SH-SY5Y (cell line): ENCODE measurements around the gene LAMA5.

ENCODE experiments used
- GATA2 ChIP-seq: IDR thresholded peaks from 2 replicates; pipeline ENCODE4 v1.6.1; 2011; ENCODE audit warnings: mild to moderate bottlenecking, low read depth, low read length
- GATA3 ChIP-seq: IDR thresholded peaks from 2 replicates; pipeline ENCODE4 v1.6.1; 2011; ENCODE audit warnings: low read depth, mild to moderate bottlenecking, low read length, moderate library complexity

Gene LAMA5, protein sequence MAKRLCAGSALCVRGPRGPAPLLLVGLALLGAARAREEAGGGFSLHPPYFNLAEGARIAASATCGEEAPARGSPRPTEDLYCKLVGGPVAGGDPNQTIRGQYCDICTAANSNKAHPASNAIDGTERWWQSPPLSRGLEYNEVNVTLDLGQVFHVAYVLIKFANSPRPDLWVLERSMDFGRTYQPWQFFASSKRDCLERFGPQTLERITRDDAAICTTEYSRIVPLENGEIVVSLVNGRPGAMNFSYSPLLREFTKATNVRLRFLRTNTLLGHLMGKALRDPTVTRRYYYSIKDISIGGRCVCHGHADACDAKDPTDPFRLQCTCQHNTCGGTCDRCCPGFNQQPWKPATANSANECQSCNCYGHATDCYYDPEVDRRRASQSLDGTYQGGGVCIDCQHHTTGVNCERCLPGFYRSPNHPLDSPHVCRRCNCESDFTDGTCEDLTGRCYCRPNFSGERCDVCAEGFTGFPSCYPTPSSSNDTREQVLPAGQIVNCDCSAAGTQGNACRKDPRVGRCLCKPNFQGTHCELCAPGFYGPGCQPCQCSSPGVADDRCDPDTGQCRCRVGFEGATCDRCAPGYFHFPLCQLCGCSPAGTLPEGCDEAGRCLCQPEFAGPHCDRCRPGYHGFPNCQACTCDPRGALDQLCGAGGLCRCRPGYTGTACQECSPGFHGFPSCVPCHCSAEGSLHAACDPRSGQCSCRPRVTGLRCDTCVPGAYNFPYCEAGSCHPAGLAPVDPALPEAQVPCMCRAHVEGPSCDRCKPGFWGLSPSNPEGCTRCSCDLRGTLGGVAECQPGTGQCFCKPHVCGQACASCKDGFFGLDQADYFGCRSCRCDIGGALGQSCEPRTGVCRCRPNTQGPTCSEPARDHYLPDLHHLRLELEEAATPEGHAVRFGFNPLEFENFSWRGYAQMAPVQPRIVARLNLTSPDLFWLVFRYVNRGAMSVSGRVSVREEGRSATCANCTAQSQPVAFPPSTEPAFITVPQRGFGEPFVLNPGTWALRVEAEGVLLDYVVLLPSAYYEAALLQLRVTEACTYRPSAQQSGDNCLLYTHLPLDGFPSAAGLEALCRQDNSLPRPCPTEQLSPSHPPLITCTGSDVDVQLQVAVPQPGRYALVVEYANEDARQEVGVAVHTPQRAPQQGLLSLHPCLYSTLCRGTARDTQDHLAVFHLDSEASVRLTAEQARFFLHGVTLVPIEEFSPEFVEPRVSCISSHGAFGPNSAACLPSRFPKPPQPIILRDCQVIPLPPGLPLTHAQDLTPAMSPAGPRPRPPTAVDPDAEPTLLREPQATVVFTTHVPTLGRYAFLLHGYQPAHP (N-terminal part only)

GRCh38 chr20:62367136-62367632, at the start of gene LAMA5:
Gene LAMA5 (minus strand): TSS chr20:62367312. CDS start chr20:62367245, 67 bp downstream.
- TF ChIP-seq GATA2 = no peak
- TF ChIP-seq GATA3 = no peak

GRCh38 chr20:62415354-62416111, 48.4 kb upstream of the LAMA5 start:
- TF ChIP-seq GATA2 (no peak), GATA3 (no peak)

GRCh38 chr20:62413896-62414481, 46.9 kb upstream of the LAMA5 start:
- TF ChIP-seq GATA3 (no peak), GATA2 (no peak)

DNA sequence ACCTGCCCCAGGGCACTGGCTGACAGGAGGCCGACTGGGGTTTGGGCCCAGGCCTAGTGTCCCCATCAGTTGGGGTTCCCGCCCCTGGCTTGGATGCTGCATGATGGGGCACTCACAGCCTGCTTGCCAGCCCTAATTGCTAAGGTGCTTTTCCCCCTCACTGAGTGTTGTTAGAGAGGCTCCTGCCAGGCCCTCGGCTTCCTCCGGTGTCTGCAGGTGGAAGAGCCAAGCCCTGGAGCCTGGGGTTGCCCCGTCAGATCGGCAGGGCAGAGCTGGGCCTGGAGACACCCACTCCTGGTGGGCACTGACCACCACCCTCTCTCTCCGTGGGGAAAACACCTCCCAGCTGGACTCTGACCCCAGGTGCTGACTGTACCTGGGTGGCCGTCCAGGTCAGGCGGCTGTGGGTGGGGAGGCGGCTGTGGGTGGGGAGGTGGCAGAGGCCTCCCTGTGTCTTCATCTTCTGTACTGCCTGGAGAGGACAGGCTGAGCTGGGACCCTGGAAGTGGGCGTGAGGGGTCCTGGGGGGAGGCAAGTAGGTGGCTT, 46.0 kb upstream of the LAMA5 start:
- TF ChIP-seq GATA2 = no peak
- TF ChIP-seq GATA3 = no peak

DNA sequence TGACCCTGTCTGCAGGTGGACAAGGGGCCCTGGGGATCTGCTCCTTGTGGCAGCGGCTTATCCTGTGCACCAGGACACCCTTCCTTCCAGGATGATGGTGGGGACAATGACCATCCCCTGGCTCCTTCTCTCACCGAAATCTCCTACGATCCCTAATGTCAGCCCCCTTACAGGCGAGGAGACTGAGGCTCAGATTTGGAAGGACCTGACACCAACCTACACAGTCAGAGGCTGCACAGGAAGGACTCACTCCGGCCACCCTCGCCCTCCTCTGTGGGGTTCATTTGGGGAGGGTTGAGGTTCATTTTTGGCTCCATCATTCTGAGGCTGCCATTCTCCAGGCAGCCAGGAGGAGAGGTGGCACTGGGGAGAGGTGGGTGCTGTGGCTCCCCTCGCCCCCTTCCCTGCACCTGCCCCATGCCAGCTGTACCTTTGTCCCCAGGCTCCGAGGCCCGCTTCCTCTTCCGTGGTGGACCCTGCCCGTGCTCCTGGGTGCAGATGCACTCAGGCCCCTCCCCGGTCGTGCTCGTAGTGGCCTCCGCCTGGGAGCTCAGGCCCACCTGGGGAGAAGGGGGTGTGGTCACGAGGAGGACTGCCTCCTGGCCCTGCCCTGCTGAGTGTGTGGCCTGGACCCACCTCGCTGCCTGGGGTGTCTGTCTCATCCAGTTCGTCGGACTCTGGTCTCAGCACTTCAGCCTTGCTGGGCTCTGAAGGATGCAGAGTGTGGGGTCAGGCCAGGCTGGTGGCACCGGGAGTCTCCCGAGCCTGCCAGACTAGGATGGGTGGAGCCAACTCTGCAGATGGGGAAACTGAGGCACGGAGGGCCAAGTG, 45.3 kb upstream of the LAMA5 start:
- TF ChIP-seq GATA3 (no peak), GATA2 (no peak)

GRCh38 chr20:62411479-62412193, 44.5 kb upstream of the LAMA5 start:
- TF ChIP-seq GATA2 (no peak), GATA3 (no peak)

GRCh38 chr20:62410746-62411478, 43.8 kb upstream of the LAMA5 start:
- TF ChIP-seq GATA3 = no peak
- TF ChIP-seq GATA2 = no peak

GRCh38 chr20:62409931-62410745, 43.0 kb upstream of the LAMA5 start:
- no peak for TF ChIP-seq GATA2
- TF ChIP-seq GATA3 = no peak

DNA sequence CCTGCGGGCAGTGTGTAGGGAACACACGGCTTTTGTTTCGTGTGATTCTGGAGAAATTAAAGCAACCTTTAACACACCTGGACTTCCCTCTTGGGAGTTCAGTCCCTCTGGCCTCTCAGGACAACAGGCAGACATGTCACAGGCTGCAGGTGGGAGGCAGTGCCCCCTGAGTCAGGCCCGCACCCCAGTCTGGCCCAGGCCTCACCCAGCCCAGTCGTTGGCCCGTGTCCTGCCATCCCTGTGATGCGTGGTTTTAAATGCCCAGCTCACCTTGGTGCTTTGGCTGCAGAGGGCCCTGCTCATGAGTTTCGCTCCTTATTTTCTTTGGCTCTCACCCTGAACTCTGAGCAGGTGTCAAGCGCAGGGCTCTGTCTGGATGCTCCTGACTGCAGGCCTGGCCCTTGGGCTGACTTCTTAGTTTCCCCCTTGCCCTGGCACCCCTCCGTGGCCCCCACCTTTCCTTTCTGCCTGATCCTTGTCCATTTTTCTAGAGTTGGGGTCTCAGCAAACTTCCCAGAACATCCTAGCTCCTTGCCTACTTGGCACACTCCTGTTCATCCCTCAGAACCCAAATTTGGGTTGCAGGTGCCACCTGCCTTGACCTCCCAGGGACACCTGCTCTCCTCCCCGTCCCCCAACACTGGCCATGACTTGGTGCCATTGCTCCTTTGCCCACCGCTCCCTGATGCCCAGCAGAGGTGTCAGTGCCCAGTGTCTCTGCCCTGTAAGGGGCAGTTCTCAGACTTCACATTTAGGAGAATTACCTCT, 42.2 kb upstream of the LAMA5 start:
- TF ChIP-seq GATA2 (no peak), GATA3 (no peak)
